ENCODE results near the gene HMGCL.
A peak's percentile ranks its signal among the peaks of the same experiment; 100 is the strongest.
"Not testable (repeated sequence)": the region's sequence is repeated elsewhere in the genome, so short reads cannot be mapped to it uniquely, and the experiment has no call there.

Gene HMGCL

DNA sequence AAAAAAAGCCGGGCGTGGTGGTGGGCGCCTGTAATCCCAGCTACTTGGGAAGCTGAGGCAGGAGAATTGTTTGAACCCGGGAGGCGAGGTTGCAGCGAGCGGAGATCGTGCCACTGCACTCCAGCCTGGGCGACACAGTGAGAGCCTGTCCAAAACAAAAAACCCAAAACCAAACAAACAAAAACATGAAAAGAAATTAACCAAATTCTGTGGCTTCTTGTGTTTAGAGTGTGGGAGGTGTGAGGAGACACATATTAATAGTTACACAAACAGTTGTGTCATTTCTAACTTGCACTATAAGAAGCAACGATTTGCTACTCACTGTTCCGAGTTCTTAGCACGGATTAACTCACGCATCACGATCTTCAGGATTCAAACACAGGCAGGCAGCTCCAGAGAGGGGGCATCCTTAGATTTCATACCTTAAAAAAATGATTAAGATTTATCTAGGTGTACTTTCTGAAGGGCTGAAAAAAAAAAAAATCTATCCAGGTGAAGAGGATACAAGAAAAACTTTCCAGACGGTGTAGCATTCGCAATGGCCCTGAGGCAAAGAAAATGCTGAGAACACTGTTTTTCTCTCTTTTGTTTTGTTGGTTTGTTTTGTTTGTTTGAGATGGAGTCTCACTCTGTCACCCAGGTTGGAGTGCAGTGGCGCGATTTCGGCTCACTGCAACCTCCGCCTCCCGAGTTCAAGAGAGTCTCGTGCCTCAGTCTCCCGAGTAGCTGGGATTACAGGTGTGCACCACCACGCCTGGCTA, 713 bp upstream of the HMGCL start:
- DNase-seq: peak in 1 of 2 donors; percentile 29

DNA sequence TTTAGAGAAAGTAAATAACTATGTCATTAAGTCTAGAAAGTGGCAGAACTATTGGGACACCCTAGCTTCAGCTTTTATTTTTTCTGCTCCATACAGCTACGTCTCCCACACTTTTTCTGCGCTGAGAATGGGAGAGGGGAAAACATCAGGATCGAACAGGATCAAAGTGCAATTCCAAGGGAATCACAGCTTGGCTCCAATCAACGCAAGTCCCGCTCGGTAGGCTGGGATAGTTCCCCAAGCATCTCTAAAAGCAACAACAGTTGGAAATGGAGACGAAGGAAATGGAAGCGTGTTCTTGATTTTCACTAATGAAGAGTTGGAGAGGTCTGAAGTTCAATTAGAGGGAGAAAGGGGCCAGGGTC, 536 bp downstream of the HMGCL start:
- DNase-seq: no peak

DNA sequence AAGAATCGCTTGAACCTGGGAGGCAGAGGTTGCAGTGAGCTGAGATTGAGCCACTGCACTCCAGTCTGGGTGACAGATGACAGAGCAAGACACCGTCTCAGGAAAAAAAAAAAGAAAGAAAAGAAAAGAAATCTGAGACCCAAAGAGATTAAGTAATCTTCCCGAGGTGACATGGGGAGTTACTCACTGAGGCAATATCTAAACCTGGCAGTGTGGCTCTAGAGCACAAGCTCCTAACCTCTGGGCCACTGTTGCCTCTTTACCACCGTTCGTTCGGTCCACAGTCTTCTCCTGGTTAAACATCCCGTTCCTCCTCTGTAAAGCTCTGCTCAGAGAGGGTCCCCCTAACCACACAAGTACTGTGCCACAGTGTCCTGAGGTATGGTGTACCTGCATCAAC, 1.5 kb downstream of the HMGCL start:
- DNase-seq: no peak

DNA sequence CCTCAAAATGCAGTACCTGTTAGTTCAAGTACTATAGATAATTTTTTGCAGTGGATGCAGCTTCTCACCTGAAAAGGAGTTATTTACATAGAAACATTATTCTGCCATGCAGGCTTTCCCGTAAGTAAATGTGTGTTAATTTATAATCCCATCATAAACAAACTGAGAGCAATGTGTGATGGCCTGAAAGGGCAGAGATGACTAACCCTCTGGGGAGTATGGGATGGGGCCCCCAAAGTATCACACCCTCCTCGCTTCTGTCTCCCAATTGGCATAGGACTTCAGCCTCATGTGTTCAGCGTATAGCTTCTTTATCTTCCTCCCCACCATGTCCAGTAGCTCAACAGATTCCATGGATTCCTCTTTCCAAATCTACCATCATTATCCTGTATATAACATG, 7.6 kb downstream of the HMGCL start:
- DNase-seq: no peak

DNA sequence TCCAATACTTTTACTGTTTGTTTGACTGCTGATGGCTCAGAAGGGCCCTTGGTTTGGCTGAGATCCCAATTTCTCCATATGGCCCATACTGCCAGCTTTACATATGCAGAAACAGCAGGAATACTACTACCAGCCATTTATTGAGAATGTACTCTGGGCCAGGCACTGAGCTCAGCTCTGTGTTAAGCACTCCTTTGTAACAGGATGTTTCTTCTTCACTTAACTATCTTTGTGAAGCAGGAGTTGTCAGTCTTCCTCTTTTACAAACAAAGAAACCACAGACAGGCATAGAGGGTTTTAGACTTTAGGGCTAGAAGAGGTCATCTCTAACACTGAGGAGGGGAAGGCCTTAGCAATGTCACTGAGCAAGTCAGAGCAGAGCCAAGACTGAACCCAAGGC, 8.3 kb downstream of the HMGCL start:
- no peak for DNase-seq

DNA sequence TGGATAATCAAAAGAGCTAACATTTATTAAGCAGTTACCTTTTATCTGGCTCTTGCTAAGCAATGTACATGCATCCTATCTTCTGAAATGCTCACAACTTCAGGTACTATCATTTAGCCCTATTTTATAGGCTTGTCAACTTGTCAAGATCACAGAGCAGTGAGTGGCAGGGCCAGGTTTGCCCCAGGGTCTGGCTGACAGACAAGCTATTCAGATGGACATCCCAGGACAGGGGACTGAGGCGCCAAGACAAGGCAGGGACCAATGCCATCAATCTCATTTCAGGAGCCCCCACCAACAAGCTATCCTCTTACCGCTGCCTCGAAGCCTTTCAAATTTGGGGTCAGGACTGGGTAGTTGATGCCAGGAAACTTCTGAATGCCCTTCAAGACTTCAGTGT, 8.9 kb downstream of the HMGCL start:
- no peak for DNase-seq

DNA sequence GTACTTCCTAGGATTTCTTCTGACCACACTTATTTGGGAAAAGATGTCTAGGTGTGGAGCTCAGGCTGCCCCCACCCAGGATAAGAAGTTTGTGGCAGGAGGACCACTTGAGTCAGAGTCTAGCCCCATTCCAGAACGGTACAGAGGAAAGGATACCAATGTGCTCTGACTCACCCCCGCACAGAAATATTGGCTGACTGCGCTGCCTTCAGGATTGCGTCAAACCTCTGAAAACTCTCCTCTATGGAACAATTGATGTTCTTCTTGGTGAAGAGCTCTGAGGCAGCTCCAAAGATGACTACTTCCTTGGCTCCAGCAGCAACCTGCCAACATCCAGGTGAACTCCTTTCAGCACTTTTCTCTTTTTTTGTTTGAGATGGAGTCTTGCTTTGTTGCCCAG, 11.2 kb downstream of the HMGCL start:
- no peak for DNase-seq

DNA sequence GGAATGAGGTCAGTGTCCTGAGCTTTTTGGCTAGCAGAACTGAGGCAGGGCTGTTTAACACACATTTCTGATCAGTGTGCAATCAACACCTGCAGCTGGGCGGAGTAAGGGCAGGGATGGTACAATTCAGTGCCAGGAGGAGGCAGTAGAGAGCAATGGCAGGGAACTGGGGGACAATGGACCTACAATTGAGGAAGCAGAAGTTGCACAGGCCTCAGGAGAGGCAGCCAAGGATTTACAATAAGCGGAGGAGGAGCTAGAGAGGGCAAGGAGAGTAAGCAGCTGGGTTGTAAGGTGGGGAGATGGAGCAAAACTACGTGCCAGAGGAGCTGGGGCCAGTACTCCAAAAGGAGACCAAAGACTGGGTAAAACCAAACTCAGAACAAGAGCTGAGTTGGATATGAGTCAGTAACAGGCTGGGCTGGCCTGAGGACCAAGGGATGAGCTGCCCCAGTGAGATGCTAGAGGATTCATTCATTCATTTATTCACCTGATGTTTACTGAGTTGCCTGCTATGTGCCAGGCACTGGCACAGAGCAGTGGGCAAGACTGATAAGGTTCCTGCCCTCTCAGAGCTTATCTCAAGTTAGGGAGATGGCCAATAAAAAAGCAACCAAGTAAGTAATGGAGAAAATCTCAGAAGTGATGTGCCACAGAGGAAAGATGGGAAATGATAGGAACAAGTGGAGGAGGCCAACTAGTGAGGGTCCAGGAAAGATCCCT, 14.2 kb downstream of the HMGCL start:
- peak; percentile 72 to 74 for DNase-seq

DNA sequence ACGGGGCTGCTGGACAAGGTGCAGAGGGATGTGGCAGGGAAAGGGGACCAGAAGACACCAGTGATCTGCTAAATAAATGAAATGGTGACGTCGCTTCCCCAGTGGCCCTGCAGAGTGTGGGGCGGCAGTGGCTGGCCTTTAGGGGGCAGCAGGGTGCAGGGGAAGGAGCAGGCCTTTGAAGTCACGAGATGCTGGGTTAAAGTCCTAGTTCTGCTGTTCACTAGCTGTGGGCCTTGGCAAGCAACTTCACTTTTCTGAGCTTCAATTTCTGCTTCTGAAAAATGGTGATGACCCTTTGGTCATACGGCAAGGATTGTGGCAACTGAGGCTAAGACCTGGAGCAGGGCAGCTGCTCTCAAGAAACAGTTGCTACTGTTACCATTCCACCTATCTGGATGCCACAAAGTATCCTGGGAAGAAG, 15.5 kb downstream of the HMGCL start:
- peak; percentile 86 to 88 for DNase-seq

DNA sequence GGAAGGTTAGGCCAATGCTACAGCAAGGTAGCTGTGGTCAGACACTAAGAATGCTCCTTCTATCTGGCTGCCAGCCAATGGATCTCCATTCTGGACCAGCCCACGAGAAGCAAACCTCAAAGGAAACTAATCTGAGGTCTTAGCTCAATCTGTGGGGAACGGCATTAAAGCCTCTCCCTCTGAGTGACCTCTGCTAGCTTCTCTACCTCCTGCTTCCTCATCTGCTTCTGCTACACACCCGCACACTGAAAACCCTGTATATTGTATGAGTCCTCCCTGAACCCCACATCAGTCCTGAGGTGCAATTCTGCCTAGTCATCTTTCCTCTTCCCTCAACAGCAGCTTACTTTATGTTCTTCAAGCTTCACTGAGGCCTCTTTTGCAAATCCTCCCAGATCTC, 17.8 kb downstream of the HMGCL start:
- DNase-seq: no peak

DNA sequence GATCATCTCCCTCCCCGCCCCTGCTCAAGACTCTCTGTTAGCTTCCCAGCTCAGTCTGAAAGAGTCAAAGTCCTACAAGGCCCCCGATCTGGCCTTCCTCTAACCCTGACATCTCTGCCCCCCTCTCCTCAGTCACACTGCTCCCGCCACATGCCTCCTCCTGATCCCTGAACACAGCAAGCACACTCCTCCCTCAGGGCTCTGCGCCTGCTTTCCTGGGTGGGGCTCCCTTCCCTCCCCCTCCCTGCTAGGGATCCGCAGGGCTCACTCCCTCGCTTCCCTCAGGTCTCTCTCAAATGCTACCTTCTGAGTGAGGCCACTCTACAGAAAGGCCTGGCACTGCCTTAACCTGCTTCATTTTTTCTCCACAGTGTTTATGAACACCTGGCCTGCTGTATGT, 18.9 kb downstream of the HMGCL start:
- DNase-seq: no peak

DNA sequence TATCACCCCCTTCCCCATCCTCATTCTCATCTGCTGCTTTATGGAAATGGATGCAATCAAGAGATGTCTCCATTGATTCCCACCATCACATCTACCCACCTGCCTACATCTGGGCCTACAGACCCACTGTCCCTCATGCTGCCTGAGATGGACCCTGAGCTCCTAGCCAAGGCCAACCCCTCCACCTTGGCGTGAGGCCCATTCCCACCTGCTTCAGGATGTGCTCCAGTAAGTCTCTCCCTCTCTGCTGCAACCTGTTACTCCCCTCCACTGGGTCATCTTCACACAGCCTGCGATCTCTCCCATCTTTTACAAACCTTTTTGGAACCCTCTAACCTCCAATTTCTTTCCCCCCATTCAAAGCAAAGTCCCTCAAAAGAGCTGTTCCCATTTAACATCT, 20.2 kb downstream of the HMGCL start:
- no peak for DNase-seq

DNA sequence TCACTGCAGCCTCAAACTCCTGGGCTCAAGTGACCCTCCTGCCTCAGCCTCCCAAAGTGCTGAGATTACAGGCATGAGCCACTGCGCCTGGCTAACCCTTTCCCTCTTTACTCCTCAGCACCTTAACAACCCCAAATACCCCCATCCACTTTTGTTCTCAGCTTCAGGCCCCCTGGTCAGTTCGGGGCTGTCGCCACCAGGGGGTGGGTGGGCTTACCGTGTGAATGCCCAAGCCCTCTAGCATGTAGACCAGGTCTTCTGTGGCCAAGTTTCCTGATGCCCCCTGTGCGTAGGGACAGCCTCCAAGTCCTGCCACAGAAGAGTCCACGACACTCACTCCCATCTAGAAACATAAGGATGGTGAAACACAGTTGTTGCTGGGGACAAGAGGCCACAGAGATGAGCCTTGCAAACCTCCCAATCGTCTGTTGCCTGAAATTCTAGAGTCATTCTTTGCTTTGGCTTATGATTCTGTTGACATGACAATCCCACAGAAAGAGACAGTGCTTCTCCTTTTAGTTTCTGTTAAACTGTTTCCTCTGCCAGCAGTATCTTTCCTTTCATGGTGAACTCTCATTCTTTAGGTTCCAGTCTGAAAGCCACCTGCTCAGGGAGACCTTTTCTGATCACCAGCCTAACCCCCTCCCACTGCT, 20.9 kb downstream of the HMGCL start:
- no peak for DNase-seq

DNA sequence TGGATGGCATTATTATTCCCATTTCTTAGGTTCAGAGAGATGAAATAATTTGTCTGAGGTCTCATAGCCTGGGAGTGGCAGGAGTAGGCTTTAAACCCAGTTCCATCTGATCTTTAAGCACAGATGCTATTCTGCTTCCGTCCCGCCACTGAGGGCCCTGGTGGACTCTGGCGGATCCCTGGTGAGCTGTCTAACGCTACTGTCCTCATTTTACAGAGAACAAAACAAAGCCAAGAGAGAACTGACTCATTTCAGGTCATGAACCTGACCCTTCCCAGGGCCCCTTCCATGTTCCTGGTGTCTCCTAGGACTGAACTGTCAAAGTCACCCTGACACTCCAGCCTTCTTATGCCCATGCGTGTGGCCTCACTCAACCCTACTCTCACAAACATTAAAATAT, 21.6 kb downstream of the HMGCL start:
- no peak for DNase-seq

DNA sequence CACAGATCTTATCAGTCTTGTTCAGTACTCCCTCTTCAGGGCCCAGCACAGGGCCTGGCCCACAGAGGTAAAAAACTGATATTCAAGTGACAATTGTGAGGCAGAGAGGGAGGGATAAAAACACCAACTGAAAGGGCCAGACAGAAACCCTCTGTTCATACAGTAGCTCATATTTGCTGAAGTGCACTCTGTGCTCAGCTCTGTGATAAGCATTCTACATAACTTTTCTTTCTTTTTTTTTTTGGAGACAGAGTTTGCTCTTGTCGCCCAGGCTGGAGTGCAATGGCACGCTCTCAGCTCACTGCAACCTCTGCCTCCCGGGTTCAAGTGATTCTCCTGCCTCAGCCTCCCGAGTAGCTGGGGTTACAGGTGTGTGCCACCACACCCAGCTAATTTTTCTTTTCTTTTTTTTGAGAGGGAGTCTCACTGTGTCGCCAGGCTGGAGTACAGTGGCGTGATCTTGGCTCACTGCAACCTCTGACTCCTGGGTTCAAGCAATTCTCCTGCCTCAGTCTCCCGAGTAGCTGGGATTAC, 22.4 kb downstream of the HMGCL start:
- DNase-seq: not testable (repeated sequence)

DNA sequence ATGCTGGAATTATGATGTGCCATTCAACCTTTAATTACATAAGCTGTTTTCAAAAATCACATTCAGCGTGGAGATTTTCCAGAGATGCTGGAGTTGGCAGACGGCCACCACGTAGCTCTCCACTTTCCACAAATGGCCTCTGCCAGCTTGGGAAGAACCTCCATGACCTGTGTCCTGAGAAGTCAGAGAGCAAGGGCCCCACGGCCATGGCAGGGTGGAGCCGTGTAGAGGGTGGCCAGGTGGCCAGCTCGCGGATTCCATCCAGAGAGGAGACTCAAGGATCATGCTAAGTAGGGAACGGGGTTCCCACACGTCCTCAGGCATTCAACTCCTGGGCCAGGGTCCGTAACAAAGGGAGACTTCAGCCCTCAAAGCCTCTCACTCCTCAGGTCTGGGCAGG, 23.4 kb downstream of the HMGCL start:
- DNase-seq: no peak

DNA sequence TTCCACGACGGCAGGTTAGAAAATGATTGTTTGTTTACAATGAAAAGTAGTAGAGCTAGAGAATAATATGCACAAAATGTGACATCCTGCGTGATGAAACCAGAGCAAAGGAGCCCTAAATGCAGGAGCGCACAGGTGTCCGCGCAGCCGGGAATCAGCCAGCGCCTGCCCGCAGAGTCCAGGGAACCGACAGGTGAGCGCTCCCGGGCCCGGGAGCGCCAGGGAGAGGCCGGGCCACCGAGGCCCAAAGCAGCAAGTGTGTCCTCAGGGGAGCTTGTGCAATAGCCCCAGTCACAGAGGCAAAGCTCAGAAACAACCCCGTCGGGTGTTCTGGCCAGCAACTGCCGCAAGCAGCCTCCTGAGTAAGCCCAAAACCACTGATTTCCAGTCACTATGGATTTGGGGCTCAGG, 23.9 kb downstream of the HMGCL start:
- no peak for DNase-seq

DNA sequence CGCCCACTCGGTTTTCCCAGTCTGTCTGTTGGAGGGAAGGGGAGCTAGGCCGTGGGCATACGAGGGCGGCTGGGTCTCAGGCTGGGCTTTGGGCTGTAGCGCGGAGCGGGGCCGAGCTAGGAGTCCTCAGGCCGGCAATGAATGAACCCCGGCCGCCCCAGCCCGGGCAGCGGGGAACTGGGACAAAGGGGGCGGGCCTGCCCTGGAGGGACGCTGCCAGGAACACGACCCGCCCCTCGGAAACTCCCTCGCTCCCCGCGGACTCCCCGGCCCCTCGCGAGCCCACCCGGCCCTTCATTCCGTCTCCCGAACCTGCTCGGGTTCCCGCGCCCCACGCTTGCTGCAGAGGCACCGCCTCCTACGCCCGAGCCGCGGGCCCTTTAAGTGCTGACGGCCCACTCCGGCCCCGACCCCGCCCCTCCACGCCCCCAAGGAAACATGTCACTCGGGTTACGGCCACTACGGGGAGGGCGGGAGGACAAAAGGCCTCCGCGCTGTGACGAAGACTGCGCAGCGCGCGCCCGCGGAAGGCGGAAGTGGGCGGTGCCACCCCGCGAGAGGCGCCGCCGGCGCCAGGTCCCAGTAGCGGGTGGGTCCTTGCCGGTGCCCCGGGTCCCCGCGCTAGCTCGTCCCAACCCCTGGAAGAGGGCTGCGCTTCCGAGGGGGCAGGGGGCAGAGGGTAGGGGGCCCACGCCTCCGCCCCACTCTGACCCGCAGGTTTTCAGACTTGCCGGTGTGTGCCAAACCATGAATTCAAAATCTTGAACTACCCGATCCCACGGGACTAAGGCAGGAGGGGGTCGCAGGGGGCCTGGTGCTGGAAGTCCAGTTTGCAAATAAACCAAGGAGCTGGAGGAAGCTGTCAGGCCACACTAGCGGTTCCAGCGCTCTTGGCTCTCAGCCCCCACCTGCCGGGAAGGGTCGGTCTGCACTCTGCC, 24.6 kb downstream of the HMGCL start, which contains the start of gene GALE:
GALE (minus strand) TSS at position 355 of the 938 bp plus-strand sequence. CDS start 1,747 bp downstream, outside the sequence.
- peak; percentile 96 to 97 for DNase-seq

DNA sequence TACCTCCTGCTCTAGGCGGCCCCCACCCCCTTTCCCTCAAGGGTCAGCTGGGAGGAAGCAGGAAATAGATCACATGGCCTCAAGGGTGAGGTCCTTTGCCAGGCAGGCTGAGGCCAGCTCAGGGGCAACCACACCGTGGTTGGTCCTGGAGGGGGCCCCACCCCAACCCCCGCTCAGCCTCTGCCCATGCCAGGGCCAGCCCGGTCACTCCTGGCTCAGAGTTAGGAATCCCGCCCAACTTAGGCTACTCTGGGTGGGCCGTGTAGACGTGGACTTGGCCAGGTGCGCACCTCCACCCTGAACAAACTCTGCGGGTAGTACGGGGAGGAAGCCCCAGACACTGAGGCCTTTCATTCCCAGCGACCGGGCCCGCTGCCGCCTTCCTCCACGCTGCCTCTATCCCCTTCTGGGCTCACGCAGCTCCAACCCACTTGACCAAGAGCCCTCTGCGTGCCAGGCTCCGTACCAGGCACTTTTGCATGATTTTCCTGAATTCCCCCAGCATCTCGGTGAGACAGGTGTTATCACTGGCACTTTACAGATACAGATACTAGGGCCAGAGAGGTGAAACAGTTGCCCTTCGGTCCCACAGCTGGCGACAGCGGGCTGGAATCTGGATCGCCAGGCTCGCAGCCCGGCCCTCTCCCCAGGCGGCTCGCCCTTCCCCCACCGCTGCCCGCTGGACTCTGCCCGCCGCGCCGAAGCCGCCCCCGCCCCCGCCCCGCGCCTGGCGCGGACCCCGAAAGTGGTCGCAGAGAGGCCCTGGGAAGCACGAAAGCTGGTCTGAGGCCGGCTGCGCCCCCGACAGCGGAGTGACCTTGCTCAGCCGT, 25.4 kb downstream of the HMGCL start:
- peak; percentile 33 to 44 for DNase-seq

DNA sequence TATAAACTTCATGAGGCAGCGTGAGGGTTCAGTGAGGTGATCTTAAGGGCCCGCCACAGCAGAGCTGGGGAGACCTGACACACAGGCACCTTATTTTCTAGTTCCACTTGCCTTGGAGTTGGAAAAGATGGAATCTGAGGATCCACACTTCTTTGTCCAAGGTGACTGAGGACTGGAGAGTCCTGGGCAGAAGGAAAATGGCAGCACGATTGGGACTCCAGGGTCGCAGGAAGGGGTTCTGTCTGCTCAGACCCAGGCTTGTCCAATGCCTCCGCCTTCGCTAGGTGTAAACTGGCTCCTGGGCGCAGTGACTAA, 26.0 kb downstream of the HMGCL start:
- no peak for DNase-seq

DNA sequence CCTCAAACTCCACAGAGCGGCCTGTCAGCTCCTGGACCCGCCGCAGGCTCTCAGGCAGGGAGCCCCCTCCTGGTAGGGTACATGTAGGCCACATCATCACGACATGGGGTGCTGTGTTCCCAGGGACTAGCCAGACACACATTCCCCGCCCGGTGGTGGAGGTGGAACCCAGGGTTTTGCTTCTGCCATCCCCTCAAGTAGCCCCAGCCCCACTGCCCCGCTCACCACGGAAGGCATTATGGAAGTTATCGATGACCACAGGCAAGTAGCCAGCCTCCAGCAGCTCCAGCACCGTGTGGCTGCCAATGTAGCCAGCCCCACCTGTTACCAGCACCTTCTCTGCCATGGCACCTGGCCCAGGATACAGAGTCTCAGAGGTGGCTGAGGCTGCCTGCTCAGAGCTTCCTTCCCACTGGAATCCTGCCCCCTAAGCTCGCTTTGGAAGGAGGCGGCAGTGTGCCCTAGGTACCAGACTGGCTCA, 26.5 kb downstream of the HMGCL start:
- no peak for DNase-seq
